OCI-LY1 (cell line): ENCODE data around the gene CC2D2A.

Experiments
- CTCF ChIP-seq: fragments of 200-600 bp; sonication (generic), shearing (Covaris generic); IDR thresholded peaks from 2 replicates; pipeline ENCODE4 v1.5.1; 2017; ENCODE audit warnings: mild to moderate bottlenecking, antibody characterized with exemption, low read length, moderate library complexity, mixed read lengths
- EZH2 ChIP-seq: fragments of 200-600 bp; sonication (generic), shearing (Covaris generic); IDR thresholded peaks from 2 replicates; pipeline ENCODE4 v1.8.0; 2017; ENCODE audit warnings: borderline replicate concordance, mixed run types, mild to moderate bottlenecking, antibody characterized with exemption, low read length, moderate library complexity, mixed read lengths

- TF ChIP-seq EZH2 (no peak), CTCF (no peak)
Measured at GRCh38 chr4:15585331-15585730, 115.6 kb downstream of the CC2D2A start.
